ENCODE results near the gene EPHB1.

DNA sequence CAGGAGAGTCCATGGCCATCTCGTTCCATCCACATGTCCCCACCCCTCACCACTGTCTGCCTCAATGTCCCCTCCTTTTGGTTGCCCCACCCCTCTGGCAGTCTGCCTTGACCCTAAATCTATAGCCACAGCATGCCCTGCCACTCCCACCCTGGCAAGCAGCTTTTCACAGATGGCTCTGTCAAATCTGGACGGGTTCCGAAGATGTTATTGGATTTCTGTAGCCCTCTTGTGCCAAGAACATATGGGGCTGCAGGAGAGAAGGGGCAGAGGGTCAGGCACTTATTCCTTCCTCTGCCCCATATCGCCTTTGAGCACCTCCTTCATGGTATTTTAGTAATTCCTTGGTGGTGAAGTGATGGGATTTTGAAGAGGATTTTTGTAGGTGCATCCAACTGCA, 57.1 kb downstream of the EPHB1 start:
- TF ChIP-seq CTCF (IDR thresholded peaks at IDR 0.05; ENCODE audit: low read length) (no peak), EZH2 (IDR thresholded peaks at IDR 0.05; ENCODE audit: borderline replicate concordance, low read length) (no peak)
